GM12874 (cell line): Measurements from ENCODE around the gene CCK.

Source experiments
- CTCF ChIP-seq: IDR thresholded peaks from 2 replicates; pipeline ENCODE4 v1.5.1; 2011; ENCODE audit warnings: low read depth, mild to moderate bottlenecking, control low read depth, low read length, moderate library complexity; ENCODE audit not compliant: insufficient read depth

Gene CCK

GRCh38 chr3:42267878-42268277 lies 1.9 kb upstream of the CCK start:
- TF ChIP-seq CTCF: no peak

GRCh38 chr3:42265059-42265991 lies 660 bp downstream of the CCK start:
- no peak for TF ChIP-seq CTCF

GRCh38 chr3:42264399-42265058 lies 1.5 kb downstream of the CCK start:
- TF ChIP-seq CTCF: no peak

- TF ChIP-seq CTCF: no peak
Observed at GRCh38 chr3:42263354-42264346, 2.3 kb downstream of the CCK start.

- no peak for TF ChIP-seq CTCF
Observed at GRCh38 chr3:42262525-42262924, 3.5 kb downstream of the CCK start.

GRCh38 chr3:42257007-42257406 lies 9.0 kb downstream of the CCK start:
- no peak for TF ChIP-seq CTCF
